ENCODE results near the gene HTR2B.

DNA sequence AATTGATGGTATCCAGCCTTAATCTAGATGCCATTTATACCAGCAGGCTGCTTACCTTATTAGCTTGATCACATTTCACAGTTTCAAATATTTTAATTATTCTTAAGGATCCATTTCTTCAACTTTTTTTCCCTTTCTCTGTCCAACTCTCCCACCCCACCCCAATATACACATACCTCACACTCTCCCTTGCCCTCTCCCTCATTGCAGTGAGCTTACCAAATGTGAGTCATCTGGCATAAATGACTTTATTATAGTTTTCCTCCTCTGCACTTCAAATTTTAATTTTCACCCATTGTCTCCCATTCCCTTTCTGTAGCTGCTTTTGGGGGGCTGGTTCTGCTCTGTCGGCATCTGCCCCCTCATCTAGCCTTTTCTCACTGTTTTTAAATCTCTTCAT is 12.9 kb downstream of the HTR2B start:
- no peak for TF ChIP-seq POLR2A (IDR thresholded peaks at IDR 0.05)
- TF ChIP-seq, protein P1, sequence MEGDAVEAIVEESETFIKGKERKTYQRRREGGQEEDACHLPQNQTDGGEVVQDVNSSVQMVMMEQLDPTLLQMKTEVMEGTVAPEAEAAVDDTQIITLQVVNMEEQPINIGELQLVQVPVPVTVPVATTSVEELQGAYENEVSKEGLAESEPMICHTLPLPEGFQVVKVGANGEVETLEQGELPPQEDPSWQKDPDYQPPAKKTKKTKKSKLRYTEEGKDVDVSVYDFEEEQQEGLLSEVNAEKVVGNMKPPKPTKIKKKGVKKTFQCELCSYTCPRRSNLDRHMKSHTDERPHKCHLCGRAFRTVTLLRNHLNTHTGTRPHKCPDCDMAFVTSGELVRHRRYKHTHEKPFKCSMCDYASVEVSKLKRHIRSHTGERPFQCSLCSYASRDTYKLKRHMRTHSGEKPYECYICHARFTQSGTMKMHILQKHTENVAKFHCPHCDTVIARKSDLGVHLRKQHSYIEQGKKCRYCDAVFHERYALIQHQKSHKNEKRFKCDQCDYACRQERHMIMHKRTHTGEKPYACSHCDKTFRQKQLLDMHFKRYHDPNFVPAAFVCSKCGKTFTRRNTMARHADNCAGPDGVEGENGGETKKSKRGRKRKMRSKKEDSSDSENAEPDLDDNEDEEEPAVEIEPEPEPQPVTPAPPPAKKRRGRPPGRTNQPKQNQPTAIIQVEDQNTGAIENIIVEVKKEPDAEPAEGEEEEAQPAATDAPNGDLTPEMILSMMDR (IDR thresholded peaks at IDR 0.05 in 4 of 5, conservative IDR thresholded peaks at IDR 0.05 in 1 of 5): no peak

All from gastrocnemius medialis (tissue), 4 donors.